Stimulated activated CD8-positive, alpha-beta memory T cell treated with anti-CD3 and anti-CD28 coated beads, Interleukin-12 subunit alpha, Interleukin-12 subunit beta, amount 100 ng/mL, for 24 hours (primary cell): ENCODE results near the gene NCOA3.
"Not testable (repeated sequence)": the region's sequence is repeated elsewhere in the genome, so short reads cannot be mapped to it uniquely, and the experiment has no call there.

Source experiments
- DNase-seq: peaks from one replicate; pipeline ENCODE4 v3.0.0-alpha.2; 2020; ENCODE audit errors: extremely low read depth

NCOA3 gene

GRCh38 chr20:47561603-47562583, 60.2 kb downstream of the NCOA3 start:
- no peak for DNase-seq

GRCh38 chr20:47566269-47566668, 64.6 kb downstream of the NCOA3 start:
- DNase-seq = no peak

- no peak for DNase-seq
Observed at GRCh38 chr20:47568019-47568418, 66.3 kb downstream of the NCOA3 start.

GRCh38 chr20:47568837-47569410, 67.2 kb downstream of the NCOA3 start:
- DNase-seq = no peak

- no peak for DNase-seq
Observed at GRCh38 chr20:47571426-47571825, 69.7 kb downstream of the NCOA3 start.

GRCh38 chr20:47572105-47572729, 70.5 kb downstream of the NCOA3 start:
- no peak for DNase-seq

- no peak for DNase-seq
Observed at GRCh38 chr20:47573559-47573958, 71.9 kb downstream of the NCOA3 start.

GRCh38 chr20:47574616-47575364, 73.1 kb downstream of the NCOA3 start:
- DNase-seq = no peak

GRCh38 chr20:47576516-47577033, 74.9 kb downstream of the NCOA3 start:
- no peak for DNase-seq

GRCh38 chr20:47577314-47577713, 75.6 kb downstream of the NCOA3 start:
- no peak for DNase-seq

- DNase-seq = no peak
Observed at GRCh38 chr20:47578543-47578942, 76.9 kb downstream of the NCOA3 start.

- DNase-seq = not testable (repeated sequence)
Observed at GRCh38 chr20:47580686-47581085, 79.0 kb downstream of the NCOA3 start.

- DNase-seq = no peak
Observed at GRCh38 chr20:47581090-47581489, 79.4 kb downstream of the NCOA3 start.

GRCh38 chr20:47583551-47583950, 81.9 kb downstream of the NCOA3 start:
- DNase-seq = no peak

GRCh38 chr20:47585087-47585747, 83.5 kb downstream of the NCOA3 start:
- no peak for DNase-seq

- no peak for DNase-seq
Observed at GRCh38 chr20:47586649-47587294, 85.1 kb downstream of the NCOA3 start.

- no peak for DNase-seq
Observed at GRCh38 chr20:47588158-47588557, 86.5 kb downstream of the NCOA3 start.

GRCh38 chr20:47591231-47591630, 89.5 kb downstream of the NCOA3 start:
- DNase-seq = no peak

GRCh38 chr20:47594157-47594556, 92.5 kb downstream of the NCOA3 start:
- no peak for DNase-seq

- DNase-seq = not testable (repeated sequence)
Observed at GRCh38 chr20:47595138-47595537, 93.5 kb downstream of the NCOA3 start.
